Nephron (organoid): ENCODE results near the gene PMFBP1.
"Not testable (repeated sequence)": the region's sequence is repeated elsewhere in the genome, so short reads cannot be mapped to it uniquely, and the experiment has no call there.

Experiments
- H3K27ac Mint-ChIP-seq, 3 experiments: 2 replicates each; pipeline ENCODE4 v1.8.0; 2020; ENCODE audit warnings: mixed read lengths in 3 of 3, mild to moderate bottlenecking in 2 of 3, moderate library complexity in 1 of 3
- H3K27me3 Mint-ChIP-seq: 2 replicates; pipeline ENCODE4 v1.8.0; 2021; ENCODE audit warnings: low read depth, mild to moderate bottlenecking, moderate library complexity, mixed read lengths
- H3K36me3 Mint-ChIP-seq: 2 replicates; pipeline ENCODE4 v1.8.0; 2020; ENCODE audit warnings: low read depth, mixed read lengths
- H3K4me1 Mint-ChIP-seq: 2 replicates; pipeline ENCODE4 v1.8.0; 2020; ENCODE audit warnings: mixed read lengths
- H3K4me3 Mint-ChIP-seq, 3 experiments: 2 replicates each; pipeline ENCODE4 v1.8.0; 2020; ENCODE audit warnings: mild to moderate bottlenecking in 3 of 3, mixed read lengths in 3 of 3, moderate library complexity in 2 of 3
- H3K9me3 Mint-ChIP-seq: 2 replicates; pipeline ENCODE4 v1.8.0; 2020; ENCODE audit warnings: mixed read lengths
- TF ChIP-seq, protein P1 (sequence below), 3 experiments: fragments of 200-600 bp; sonication (generic); IDR thresholded peaks; one replicate each; pipeline ENCODE4 v1.5.0; 2021; ENCODE audit warnings: antibody characterized with exemption in 3 of 3; ENCODE audit not compliant: unreplicated experiment in 3 of 3

Gene PMFBP1

DNA sequence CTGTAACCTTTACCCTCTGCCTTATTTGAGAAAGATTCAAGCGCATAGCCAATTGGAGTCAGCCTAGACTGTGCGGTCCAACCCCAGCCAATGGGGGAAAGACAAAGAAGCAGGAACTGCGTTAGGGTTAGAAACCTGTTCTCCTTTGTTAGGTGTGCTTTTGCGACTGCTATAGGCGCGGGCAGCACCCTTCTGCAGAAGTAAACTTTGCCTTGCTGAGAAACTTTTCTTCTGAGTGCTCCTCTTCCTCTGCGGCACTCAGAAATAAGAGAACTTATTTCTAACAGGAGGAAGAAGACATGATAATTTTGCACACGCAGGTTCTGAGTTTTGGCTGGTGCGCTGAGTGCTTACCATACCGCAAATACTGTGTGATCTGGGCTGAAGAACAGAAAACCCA is 87.5 kb downstream of the PMFBP1 start:
- Mint-ChIP-seq H3K9me3 (peaks cover 2% of the 10 kb centered on the region), H3K4me1 (no peaks in the 10 kb centered on the region), H3K4me3 (no peak overlapping the region), H3K27me3 (peaks cover 3% of the 10 kb centered on the region), H3K36me3 (peaks cover 53% of the 10 kb centered on the region), H3K27ac (no peak overlapping the region)
- TF ChIP-seq, protein P1, sequence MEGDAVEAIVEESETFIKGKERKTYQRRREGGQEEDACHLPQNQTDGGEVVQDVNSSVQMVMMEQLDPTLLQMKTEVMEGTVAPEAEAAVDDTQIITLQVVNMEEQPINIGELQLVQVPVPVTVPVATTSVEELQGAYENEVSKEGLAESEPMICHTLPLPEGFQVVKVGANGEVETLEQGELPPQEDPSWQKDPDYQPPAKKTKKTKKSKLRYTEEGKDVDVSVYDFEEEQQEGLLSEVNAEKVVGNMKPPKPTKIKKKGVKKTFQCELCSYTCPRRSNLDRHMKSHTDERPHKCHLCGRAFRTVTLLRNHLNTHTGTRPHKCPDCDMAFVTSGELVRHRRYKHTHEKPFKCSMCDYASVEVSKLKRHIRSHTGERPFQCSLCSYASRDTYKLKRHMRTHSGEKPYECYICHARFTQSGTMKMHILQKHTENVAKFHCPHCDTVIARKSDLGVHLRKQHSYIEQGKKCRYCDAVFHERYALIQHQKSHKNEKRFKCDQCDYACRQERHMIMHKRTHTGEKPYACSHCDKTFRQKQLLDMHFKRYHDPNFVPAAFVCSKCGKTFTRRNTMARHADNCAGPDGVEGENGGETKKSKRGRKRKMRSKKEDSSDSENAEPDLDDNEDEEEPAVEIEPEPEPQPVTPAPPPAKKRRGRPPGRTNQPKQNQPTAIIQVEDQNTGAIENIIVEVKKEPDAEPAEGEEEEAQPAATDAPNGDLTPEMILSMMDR (IDR thresholded peaks at IDR 0.05; ENCODE audit: unreplicated experiment in 3 of 3), result no peak

DNA sequence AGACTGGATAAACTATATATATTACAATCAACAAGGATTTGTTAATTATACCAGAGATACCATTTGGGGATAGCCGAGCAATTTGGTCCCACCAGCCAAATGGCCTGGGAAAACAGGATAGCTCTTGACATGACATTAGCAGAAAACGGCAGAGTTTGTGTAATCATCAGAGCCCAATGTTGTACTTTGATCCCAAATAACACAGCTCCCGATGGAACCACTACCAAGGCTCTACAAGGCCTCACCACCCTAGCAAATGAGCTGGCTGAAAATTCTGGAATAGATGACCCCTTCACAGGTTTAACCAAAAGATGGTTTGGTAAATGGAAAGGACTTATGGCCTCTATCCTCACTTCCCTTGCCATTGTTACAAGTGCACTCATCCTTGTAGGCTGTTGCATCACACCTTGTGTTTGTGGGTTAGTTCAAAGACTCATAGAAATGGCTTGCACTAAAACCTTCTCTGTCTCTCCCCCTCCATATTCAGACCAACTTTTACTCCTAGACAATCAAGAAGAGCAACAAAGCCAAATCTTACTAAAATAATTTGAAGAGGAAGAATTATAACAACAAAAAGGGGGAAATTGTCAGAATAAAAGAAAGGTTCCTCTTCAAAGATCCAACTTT is 88.1 kb downstream of the PMFBP1 start:
- no peaks in the 10 kb centered on the region for H3K4me1 Mint-ChIP-seq
- no peak overlapping the region for H3K4me3 Mint-ChIP-seq
- H3K36me3 Mint-ChIP-seq, result peaks cover 48% of the 10 kb centered on the region
- peaks cover 2% of the 10 kb centered on the region for H3K9me3 Mint-ChIP-seq
- H3K27me3 Mint-ChIP-seq, result peaks cover 3% of the 10 kb centered on the region
- H3K27ac Mint-ChIP-seq, result no peak overlapping the region
- TF ChIP-seq, protein P1 (IDR thresholded peaks at IDR 0.05; ENCODE audit: unreplicated experiment in 3 of 3), result no peak

DNA sequence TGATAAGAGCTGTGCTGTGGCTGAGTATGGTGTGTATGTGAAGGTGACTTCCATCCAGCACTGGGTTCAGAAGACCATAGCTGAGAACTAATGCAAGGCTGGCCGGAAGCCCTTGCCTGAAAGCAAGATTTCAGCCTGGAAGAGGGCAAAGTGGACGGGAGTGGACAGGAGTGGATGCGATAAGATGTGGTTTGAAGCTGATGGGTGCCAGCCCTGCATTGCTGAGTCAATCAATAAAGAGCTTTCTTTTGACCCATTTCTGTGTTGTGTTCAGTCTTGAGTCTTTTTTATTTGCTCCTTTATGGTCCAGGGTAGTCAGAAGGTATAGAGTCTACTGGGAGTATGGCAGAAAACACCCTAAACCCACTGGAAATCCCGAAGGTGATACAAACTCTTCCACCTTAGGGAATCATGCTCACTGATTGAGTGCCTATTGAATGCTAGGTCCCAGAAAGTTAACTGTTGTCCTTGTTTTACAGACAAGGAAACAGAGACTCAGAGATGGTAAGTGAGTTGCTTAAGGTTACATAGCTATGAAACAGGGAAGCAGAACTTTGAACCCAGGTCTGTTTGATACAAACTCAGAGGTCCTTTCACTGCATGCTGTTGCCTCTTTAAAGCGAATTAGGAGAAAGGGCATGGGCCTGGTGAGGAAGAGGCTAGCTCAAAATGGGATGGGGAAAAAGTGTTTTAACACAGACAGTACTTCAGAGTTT is 94.8 kb downstream of the PMFBP1 start:
- H3K4me1 Mint-ChIP-seq, H3K36me3 Mint-ChIP-seq, H3K27ac Mint-ChIP-seq, H3K9me3 Mint-ChIP-seq, H3K4me3 Mint-ChIP-seq, H3K27me3 Mint-ChIP-seq: not testable (repeated sequence)

DNA sequence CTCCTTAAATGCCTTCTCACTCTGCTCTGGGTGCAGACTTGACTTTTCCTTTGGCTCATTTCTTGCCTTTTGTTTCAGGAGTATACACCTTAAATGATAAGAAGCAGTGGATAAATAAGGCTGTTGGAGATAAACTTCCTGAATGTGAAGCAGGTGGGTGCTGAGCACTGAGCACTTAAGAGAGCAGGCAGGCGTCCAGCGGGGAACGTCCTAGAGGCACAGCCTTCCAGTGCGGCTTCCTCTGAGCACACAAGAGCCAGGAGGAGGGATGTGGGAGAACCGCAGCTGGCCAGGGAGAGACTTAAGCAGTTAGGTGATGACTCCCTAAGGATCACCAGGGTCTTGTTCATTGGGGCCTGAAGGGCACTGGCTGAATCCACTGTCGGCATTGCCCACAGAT is 96.9 kb downstream of the PMFBP1 start:
- H3K27ac Mint-ChIP-seq, H3K4me3 Mint-ChIP-seq, H3K36me3 Mint-ChIP-seq, H3K27me3 Mint-ChIP-seq, H3K4me1 Mint-ChIP-seq, H3K9me3 Mint-ChIP-seq: not testable (repeated sequence)

DNA sequence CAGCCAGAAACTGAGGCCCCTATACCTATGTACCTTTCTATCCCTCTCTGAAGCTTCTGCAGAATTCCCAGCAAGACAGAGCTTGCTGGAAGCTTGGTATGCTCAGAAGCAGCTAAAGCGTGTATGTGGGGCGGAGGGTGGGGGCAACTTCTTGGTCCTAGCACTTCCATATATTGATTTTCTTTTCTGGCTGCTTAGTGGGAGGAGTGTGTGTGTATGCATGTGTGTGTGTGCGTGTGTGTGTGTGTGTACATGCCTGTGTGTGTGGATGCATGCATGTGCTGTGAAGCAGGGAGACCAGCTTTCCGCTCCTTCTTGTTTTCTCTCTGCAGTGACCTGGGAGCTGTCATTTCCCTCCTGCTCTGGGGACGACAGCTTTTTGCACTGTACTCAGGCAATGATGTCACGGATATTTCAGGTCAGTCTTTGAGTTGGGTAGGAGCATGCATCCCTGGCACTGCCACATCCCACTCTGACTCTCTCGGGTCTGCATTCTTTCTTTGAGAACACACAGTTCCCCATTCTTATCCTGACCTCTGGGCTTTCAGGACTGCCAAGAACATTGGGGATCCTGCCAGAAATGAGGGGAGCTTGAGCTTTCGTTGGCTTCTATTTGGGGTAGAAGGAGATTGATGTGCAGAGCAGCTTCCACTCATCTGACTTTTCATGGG is 98.3 kb downstream of the PMFBP1 start:
- Mint-ChIP-seq H3K9me3 (no peaks in the 10 kb centered on the region), H3K27ac (peak overlapping the region in 2 of 3 experiments; percentile 35 to 78), H3K27me3 (no peaks in the 10 kb centered on the region), H3K4me3 (no peak overlapping the region), H3K4me1 (peaks cover 6% of the 10 kb centered on the region), H3K36me3 (no peaks in the 10 kb centered on the region)
- TF ChIP-seq, protein P1 (IDR thresholded peaks at IDR 0.05; ENCODE audit: unreplicated experiment in 3 of 3), result no peak

DNA sequence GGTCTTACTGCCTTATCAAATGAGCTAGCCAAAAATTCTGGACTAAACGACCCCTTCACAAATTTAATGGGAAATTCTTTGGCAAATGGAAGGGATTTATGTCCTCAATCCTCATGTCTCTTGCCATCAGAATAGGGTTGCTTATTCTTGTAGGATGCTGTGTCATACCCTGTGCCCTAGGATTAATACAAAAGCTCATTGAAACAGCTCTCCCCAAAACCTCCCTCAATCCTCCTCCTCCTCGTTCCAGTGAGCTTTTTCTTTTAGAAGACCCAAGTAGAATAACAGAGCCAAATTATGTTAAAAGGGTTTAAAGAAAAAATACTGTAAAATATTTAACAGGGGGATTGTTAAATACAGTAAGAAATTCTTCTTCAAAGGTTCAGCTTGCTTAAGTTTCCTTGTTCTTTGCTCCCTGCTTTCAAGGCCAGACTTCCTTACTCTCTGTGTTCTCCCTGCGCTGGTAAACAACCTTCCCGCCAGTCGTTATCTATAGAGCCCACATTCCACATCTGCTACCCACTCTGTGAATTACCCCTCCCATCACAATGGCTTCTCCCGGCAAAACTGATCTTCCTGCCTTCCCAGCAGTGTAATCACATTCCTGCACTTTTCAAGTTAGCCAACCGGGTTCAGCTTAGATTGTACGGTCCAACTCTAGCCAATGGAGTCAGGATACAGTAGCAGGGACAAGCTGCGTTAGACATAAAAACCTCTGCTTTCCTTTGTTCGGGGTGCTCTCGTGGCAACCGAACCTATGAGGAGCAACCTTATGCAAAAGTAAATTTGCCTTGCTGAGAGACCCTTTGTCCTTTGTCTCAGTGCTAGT is 99.2 kb downstream of the PMFBP1 start:
- no peaks in the 10 kb centered on the region for H3K27me3 Mint-ChIP-seq
- peak overlapping the region; percentile 59 to 79 (median 78) for H3K27ac Mint-ChIP-seq
- H3K4me3 Mint-ChIP-seq, result no peak overlapping the region
- H3K9me3 Mint-ChIP-seq, result no peaks in the 10 kb centered on the region
- TF ChIP-seq, protein P1 (IDR thresholded peaks at IDR 0.05; ENCODE audit: unreplicated experiment in 3 of 3), result no peak
- H3K4me1 Mint-ChIP-seq, result peaks cover 6% of the 10 kb centered on the region
- no peaks in the 10 kb centered on the region for H3K36me3 Mint-ChIP-seq
